Liver (tissue), 3 donors: ENCODE data around the gene RAF1.

Source experiments
- RAD21 ChIP-seq, 2 donors: IDR thresholded peaks; 2 replicates each; pipeline ENCODE4 v1.6.1; 2016; ENCODE audit warnings: antibody characterized with exemption in 2 of 2, mild to moderate bottlenecking in 2 of 2
- TAF1 ChIP-seq: conservative IDR thresholded peaks from 2 replicates; pipeline ENCODE4 v1.6.1; 2016; ENCODE audit warnings: antibody characterized with exemption, mild to moderate bottlenecking
- TF ChIP-seq, protein P1 (sequence below): fragments of 150-350 bp; IDR thresholded peaks from 2 replicates; pipeline ENCODE4 v1.5.1; 2017; ENCODE audit warnings: improper control_type of control experiment, low read depth, low read length; ENCODE audit not compliant: missing input control
- TF ChIP-seq, protein P2 (sequence below): IDR thresholded peaks from 2 replicates; pipeline ENCODE4 v1.6.1; 2016; ENCODE audit warnings: antibody characterized with exemption
- donor health status: healthy.
- donor health status: healthy.

- TF ChIP-seq, protein P1, sequence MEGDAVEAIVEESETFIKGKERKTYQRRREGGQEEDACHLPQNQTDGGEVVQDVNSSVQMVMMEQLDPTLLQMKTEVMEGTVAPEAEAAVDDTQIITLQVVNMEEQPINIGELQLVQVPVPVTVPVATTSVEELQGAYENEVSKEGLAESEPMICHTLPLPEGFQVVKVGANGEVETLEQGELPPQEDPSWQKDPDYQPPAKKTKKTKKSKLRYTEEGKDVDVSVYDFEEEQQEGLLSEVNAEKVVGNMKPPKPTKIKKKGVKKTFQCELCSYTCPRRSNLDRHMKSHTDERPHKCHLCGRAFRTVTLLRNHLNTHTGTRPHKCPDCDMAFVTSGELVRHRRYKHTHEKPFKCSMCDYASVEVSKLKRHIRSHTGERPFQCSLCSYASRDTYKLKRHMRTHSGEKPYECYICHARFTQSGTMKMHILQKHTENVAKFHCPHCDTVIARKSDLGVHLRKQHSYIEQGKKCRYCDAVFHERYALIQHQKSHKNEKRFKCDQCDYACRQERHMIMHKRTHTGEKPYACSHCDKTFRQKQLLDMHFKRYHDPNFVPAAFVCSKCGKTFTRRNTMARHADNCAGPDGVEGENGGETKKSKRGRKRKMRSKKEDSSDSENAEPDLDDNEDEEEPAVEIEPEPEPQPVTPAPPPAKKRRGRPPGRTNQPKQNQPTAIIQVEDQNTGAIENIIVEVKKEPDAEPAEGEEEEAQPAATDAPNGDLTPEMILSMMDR = no peak
- TF ChIP-seq TAF1 (no peak), RAD21 (IDR thresholded peaks at IDR 0.05) (no peak)
- TF ChIP-seq, protein P2, sequence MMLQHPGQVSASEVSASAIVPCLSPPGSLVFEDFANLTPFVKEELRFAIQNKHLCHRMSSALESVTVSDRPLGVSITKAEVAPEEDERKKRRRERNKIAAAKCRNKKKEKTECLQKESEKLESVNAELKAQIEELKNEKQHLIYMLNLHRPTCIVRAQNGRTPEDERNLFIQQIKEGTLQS = no peak
Observed at GRCh38 chr3:12558706-12559105, 105.2 kb downstream of the RAF1 start.
